HG03097 (cell line): ENCODE measurements around the gene CENPL.

Experiments used
- ATAC-seq: cut with Tn5 transposase; IDR thresholded peaks from one replicate; pipeline ENCODE4 v1.9.1; 2021; ENCODE audit not compliant: unreplicated experiment, low FRiP score

CENPL gene

GRCh38 chr1:173758980-173759379 is 65.7 kb downstream of the CENPL start:
- ATAC-seq = no peak

GRCh38 chr1:173758110-173758509 is 66.6 kb downstream of the CENPL start:
- no peak for ATAC-seq

GRCh38 chr1:173757666-173758065 is 67.0 kb downstream of the CENPL start:
- no peak for ATAC-seq

GRCh38 chr1:173753830-173754229 is 70.9 kb downstream of the CENPL start:
- ATAC-seq = no peak
